Superior temporal gyrus (tissue), 1 donor: ENCODE results near the gene P2RY8.
"Not testable (repeated sequence)": the region's sequence is repeated elsewhere in the genome, so short reads cannot be mapped to it uniquely, and the experiment has no call there.

Experiments
- DNase-seq: peaks from one replicate; pipeline ENCODE4 v3.0.0-alpha.2; 2016; ENCODE audit errors: extremely low spot score

The P2RY8 gene, protein sequence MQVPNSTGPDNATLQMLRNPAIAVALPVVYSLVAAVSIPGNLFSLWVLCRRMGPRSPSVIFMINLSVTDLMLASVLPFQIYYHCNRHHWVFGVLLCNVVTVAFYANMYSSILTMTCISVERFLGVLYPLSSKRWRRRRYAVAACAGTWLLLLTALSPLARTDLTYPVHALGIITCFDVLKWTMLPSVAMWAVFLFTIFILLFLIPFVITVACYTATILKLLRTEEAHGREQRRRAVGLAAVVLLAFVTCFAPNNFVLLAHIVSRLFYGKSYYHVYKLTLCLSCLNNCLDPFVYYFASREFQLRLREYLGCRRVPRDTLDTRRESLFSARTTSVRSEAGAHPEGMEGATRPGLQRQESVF

DNA sequence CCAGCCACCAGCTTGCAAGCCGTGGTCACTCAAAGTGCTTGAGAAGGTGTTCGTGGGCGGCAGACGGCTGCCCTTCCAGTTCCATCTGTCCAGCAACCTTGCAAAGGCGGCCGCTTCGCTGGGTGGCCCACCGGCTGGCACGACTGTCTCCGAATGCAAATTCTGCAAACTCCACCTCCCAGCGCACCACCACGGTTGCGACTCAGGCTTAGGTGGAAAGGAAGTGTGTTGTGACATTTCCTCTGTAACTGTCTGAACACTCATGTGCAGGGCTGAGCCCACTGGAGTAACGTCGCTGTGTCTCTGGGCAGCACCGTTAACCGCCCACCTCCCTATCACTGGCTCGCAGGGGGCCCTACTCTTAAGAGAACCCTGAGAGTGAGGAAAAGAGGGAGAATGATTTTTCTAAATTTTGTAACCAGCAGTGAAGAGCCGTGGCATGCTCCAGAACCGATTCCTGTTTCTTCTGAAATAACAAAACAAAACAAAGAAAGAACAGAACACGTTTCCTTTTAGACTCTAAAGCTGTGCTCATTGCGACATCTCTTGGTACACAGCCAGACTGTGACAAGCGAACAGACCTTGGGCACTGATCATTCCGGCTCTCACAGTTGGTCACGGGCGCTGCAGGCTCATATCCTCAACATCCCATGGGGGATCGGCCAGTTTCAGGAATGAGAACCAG is at the start of gene P2RY8:
TSS of gene P2RY8 (minus strand) at position 155 of the 685 bp plus-strand sequence. CDS start 70,627 bp downstream, outside the sequence.
- DNase-seq: no peak

DNA sequence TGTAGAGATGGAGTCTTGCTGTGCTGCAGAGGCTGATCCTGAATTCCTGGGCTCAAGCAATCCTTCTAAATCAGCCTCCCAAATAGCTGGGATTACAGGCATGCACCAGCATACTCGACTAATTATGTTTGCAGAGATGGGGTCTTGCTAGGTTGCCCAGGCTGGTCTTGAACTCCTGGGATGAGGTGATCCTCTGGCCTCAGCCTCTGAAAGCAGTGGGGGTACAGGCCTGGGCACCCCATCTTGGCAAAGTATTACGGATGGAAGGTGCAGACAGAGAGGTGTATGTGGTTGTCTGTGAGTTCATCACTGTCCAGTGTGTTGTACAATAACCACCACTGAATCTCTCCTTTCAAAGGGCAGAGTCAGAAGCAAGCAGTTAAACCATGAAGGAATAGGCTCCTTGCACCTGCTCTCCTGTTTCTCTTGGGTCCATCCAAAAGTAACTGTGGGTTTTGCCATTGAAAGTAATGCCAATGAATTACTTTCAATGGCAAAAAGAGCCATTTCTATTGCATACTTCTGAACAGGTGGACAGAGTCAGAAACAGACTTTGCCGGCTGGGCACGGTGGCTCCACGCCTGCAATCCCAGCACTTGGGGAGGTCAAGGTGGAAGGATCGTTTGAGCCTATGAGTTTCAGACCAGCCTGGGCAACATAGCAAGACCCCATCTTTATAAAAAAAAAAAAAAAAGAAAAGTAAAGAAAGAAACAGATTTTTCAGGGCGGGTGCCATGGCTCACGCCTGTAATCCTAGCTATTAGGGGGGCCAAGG is 47.4 kb upstream of the P2RY8 start:
- no peak for DNase-seq

DNA sequence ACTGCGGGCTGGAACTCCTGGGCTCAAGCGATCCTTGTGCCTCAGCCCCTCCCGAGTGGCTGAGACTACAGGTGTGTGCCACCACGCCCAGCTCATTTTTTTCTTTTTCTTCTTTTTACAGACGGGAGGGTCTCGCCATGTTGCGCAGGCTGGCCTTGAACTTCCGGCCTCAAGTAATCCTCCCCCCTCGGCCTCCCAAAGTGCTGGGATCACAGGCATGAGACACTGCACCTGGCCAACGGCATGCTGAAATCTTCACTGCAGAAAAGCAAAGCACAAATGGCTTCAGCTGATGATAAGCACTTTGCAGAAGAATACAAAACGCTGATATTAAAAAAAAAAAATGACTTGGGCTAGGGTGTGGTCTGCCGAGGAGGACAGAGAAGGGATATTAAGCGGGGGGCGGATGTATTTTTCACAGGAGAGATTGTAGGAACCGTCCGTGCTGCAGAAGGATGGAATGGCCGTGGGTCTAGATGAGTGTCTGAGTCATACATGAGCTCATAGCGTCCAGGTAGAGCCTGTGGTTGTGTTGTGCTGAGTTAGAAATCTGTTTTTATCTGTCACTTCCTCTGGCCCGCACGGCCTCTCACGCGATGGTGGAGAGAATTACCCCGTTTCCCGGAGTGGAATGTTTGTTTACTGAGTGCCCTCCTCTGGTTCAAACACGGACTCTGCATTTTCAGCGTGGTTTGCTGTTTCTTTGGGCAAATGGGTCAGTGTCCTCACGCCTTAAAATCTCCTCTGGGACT is 45.9 kb upstream of the P2RY8 start:
- no peak for DNase-seq

DNA sequence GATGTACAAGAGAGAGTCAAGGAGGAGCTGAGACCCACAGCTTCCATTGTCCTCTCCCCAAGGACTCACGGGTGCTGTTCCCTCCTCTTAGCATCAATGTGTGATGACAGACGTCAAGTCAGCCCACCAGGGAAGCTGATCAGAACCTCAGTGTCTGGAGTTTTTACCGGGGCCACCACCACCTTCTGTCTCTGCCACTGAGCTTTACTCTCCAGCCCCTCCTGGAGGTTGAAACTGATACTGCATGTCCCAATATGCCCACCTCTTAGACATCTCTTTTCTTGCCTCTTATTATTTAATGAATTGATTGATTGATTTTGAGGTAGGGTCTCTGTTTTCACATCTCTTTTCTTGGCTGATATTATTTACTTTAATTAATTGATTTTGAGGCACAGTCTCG is 44.1 kb upstream of the P2RY8 start:
- DNase-seq: no peak

DNA sequence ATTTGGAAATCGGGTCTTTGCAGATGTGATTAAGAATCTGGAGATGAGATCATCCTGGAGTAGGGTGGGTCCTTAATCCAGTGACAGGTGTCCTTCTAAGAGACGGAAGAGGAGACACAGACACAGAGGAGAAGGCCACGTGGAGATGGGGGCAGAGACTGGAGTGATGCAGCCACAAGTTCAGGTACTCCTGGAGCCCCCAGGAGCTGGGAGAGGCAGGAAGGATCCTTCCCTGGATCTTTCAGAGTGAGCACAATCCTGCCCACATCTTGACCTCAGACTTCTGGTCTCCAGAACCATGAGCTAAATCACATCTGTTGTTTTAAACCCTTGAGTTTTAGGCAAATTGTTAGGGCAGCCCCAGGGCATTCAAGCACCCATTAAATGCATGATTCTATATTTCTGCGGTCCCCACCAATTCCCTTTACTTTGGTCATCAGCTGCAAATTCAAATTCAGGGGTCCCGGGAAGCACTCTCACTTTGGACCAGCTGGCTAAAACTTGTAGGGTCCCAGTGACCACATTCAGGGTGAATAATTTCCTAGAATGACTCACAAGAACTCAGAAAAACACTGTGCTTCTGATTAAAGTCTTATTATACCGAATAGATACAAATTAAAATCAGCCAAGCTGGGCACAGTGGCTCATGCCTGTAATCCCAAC is 41.7 kb upstream of the P2RY8 start:
- DNase-seq: no peak

DNA sequence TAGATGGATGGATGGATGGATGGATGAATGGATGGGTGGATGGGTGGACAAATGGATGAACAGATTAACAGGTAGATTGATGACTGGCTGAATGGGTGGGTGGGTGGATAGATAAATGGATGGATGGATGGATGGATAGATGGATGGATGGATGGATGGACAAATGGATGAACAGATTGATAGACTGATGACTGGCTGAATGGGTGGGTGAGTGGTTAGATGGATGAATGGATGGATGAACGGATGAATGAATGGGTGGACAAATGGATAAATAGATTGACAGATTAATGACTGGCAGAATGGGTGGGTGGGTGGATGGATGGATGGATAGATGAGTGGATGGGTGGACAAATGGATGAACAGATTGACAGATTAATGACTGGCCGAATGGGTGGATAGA is 40.9 kb upstream of the P2RY8 start:
- DNase-seq: no peak

DNA sequence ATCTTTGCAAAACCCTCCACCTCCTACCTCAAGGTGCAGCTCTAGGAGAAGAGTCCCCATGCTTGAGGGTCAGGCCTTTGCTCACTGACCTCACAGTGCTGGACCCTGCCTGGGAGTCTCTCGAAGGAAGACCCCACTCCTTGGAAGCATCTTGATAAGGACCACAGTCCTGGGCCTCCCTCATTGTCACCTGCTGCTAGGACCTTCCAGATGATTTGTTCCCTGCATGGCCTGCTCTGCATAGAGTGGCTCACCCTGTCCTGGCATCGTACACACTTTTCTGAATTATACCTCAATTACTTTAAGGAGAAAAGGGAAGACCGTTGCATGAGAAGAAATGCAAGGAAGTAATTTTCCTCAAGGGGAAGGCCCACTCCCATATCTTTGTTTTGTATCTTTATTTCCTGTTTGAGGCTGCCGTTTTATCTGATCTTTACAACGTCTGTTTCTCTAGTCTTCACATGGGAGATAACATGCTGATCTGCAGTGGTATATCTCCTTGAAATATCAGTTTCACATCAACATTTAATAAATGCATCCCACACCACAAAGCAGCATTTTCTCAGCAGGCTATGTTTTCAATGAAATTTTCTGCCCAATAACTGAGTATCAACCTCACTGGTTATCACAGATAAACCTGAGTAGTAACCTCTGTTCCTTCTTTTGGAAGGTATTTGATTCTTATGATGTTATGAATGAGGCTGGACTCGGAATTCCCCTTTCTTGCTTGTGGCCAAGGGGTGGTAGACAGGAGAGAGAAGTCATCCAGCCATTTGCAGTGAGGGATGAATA is 39.4 kb upstream of the P2RY8 start:
- DNase-seq: no peak

DNA sequence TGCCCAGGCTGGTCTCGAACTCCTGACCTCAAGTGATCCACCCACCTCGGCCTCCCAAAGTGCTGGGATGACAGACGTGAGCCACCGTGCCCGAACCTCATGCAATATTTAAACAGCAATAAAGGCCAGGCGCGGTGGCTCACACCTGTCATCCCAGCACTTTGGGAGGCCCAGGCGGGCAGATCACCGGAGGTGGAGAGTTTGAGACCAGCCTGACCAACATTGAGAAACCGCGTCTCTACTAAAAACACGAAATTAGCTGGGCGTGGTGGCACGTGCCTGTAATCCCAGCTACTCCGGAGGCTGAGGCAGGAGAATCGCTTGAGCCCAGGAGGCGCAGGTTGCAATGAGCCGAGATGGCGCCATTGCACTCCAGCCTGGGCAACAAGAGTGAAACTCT is 37.2 kb upstream of the P2RY8 start:
- not testable (repeated sequence) for DNase-seq

DNA sequence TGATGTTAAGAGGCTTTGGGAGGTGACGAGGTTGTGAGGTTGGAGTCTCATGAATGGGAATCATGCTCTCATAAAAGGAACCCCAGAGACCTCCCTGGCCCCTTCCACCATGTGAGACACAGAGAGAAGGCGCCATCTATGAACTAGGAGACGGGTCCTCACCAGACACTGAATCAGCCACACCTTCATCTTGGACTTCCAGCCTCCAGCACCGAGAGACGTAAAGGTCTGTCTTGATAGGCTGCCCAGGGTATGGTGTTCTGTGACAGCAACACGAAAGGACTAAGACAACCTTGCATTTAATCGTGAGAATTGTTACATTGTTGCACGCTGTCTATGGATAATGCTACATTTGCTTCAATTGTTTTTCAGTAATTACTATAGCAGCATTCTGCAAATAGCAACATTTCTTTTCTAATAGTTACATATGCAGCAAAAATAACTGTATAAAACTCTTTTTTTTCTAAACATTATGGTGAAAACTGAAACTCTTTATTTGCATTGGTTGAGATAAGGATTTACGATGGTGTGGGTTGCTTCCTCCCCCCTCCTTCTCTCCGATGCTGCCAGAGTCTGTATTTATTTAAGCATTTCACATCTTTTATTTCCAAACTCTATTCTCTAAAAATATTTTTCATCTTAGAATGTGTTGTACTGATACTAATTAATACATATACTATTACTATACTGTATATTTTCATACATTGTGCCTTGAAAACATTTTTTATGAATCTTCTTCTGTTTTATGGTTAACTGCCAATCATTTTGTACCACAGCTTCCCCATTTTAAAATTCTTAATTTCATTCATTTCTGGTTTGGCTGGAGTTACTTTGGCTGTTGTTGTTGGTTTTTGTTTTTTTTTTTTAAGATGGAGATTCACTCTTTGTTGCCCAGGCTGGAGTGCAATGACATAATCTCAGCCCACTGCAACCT is 28.0 kb upstream of the P2RY8 start:
- DNase-seq: no peak

DNA sequence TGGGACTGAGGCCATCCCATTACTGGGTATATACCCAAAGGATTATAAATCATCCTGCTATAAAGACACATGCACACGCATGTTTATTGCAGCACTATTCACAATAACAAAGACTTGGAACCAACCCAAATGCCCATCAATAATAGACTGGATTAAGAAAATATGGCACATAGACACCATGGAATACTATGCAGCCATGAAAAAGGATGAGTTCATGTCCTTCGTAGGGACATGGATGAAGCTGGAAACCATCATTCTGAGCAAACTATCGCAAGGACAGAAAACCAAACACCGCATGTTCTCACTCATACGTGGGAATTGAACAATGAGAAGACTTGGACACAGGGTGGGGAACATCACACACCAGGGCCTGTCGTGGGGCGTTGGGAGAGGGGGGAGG is 27.1 kb upstream of the P2RY8 start:
- DNase-seq: not testable (repeated sequence)

DNA sequence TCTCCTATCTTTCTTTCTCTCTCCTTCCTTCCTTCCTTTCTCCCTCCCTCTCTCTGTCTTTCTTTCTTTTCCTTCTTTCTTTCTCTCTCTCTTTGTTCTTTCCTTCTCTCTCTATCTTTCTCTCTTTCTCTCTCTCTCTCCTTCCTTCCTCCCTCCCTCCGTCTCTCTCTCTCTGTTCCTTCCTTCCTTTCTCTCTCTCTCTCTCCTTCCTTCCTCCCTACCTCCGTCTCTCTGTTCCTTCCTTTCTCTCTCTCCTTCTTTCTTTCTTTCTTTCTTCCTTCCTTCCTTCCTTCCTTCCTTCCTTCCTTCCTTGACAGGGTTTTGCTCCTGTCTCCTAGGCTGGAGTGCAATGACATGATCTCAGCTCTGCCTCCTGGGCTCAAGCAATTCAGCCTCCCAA is 24.2 kb upstream of the P2RY8 start:
- no peak for DNase-seq

DNA sequence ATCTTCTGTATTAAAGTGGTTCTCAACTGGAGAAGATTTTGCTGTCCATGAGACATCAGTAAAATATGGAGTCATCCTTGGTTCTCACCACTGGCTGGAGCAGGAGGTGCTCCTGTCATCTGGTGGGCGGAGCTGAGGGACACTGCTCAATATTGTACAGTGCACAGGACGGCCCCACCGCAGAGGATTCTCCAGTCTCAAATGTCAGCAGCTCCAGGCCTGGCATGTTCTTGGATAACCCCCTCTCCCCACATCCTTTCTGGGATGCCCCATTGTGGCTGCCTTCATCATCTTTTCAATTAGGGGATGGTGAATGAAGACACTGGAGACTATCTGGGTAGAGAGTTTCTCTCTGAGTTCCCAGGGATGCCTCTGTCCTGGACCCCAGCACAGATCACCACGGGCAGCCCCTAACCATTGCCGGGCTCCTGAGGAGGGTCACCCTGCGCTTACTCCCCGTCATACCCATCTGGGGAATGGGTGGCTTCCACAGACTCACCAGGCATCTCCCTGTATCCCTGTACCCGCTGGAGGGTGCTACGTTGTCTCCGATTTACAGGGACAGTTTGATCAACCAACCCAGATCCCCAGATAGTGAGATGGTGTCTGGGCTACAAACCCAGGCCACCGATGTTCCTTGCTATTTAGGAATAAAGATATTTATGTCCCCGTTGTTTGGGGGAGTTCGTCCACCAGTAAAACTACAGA is 21.9 kb upstream of the P2RY8 start:
- DNase-seq: no peak

DNA sequence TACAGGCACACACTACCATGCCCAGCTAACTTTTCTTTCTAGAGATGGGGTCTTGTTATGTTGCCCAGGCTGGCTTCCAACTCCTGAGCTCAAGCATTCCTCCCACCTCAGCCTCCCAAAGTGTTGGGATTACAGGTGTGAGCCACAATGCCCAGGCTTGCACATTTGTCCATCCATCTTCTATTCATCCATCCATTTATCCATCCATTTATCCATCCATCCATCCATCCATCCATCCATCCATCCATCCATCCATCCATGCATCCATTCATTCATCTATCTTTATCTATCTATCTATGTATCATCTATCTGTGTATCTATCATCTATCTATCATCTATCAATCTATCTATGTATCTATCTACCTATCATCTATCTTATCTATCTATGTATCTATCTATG is 20.5 kb upstream of the P2RY8 start:
- DNase-seq: not testable (repeated sequence)

DNA sequence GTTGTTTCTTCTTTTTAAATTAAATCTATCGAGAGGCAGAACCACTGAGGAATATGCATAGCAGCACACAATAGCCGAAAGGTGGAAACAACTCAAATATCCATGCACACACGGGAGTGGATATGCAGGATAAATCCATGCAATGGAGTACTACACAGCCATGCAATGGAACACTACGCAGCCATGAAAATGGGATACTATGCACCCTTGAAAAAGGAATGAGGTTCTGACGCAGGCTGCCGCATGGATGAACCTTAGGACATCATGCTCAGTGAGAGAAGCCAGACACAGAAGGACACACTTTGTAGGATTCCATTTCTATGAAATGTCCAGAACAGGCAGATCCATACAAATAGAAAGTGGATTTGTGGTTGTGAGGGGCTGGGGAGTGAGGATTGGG is 18.4 kb upstream of the P2RY8 start:
- no peak for DNase-seq

DNA sequence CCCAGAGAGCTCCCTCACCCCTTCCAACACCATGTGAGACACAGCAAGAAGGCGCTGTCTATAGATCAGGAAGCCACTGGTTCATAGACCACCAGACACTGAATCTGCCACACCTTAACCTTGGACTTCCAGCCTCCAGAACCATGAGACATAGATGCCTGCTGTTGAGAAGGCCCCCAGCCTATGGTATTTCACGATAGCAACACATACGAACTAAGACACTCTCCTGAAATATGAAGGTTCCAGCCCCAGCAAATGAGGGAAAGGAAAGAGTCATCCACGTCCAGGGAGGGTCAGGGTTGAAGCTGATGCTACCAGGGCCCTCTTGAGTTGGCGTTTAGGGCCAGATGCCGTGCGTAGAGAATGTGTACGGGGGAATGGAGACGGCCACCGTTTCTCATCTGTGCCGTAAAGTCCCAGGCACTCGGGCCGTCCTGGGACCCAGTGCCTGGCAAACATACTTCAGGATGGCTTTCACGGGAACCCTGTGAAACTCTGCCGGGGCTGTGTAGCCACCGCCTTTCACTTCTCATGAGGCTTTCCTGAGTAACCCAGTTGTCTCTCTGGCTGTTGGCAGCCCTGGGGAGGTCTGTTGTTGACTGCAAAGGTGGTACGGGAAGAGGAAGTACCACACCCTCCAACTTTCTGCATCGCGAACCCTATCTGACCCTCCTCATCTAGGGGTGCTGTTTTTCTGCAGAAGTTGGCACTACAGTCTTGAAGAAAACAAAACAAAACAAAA is 17.7 kb upstream of the P2RY8 start:
- no peak for DNase-seq

DNA sequence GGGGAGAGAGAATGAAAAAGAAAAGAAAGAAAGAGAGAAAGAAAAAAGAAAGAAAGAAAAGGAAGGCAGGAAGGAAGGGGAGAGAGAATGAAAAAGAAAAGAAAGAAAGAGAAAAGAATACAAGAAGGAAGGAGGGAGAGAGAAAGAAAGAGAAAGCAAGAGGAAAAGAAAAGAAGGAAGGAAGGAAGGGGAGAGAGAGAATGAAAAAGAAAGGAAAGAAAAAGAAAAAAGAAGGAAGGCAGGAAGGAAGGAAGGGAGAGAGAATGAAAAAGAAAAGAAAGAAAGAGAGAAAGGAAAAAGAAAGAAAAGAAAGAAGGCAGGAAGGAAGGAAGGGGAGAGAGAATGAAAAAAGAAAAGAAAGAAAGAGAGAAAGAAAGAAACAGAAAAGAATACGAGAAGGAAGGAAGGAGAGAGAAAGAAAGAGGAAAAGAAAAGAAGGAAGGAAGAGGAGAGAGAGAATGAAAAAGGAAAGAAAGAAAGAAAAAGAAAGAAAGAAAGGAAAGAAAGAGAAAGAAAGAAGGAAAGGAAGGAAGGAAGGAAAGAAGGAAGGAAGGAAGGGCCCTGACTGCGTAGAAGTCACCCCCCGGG is 15.1 kb upstream of the P2RY8 start:
- no peak for DNase-seq

DNA sequence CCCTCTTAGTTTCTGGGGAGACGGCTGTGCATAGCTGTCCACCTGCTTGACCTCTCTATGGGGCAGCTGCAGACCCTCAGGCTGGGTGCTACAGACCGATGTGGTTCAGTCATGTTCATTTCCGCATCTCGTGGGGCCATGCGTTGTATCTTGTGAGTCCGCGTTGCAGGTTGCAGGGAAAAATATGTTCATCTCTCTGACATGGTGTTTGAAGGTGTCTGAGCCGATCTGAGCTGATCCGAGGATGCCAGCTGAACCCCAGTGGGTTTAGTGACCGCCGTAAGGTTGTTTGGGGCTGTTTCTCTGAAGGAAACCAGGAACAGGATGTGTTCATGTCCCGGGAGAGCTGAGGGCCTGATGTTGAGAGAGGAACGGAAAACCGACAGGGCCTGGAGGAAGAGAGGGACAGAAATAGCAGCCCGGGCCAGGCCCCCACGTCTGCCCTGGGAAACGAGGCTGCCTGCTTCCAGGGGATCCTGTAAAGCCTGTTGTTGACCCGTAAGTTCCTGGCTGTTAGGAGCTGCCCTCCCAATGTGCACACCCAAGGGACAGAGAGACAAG is 9.8 kb upstream of the P2RY8 start:
- DNase-seq: no peak
